Esophagus muscularis mucosa (tissue), 4 donors: Measurements from ENCODE around the gene ADGRV1. TPM values are rescaled to one million over a fixed set of nuclear protein-coding genes. Genes with fewer than 3 reads are reported as not detected.

Source experiments
- DNase-seq: peaks from one replicate; pipeline ENCODE4 v3.0.0-alpha.2; 2017; ENCODE audit errors: extremely low spot score
- H3K27ac ChIP-seq, 4 donors: fragments of 200-600 bp; sonication (generic); replicated peaks in 1 of 4; 1 replicate in 3 of 4; 2 replicates in 1 of 4; pipeline ENCODE4 v1.5.1; 2016 to 2019; ENCODE audit warnings: mild to moderate bottlenecking in 1 of 4
- H3K27me3 ChIP-seq, 4 donors: fragments of 200-600 bp; sonication (generic); one replicate each; pipeline versions ENCODE4 v1.5.1 to v1.6.0; 2016 to 2019
- H3K36me3 ChIP-seq, 4 donors: fragments of 200-600 bp; sonication (generic); one replicate each; pipeline ENCODE4 v1.5.1; 2016 to 2019
- H3K4me1 ChIP-seq, 4 donors: fragments of 200-600 bp; sonication (generic); one replicate each; pipeline ENCODE4 v1.5.1; 2016 to 2019
- H3K4me3 ChIP-seq, 4 donors: fragments of 200-600 bp; sonication (generic); 1 replicate in 2 of 4; 2 replicates in 2 of 4; pipeline ENCODE4 v1.5.1; 2016 to 2019; ENCODE audit warnings: mild to moderate bottlenecking in 4 of 4, moderate library complexity in 1 of 4
- H3K9me3 ChIP-seq, 4 donors: fragments of 200-600 bp; sonication (generic); 1 replicate in 3 of 4; 2 replicates in 1 of 4; pipeline ENCODE4 v1.5.1; 2016 to 2019
- CTCF ChIP-seq, 3 experiments: fragments of 200-600 bp in 2 of 3; fragments of 450-650 bp in 1 of 3; sonication (generic) in 2 of 3; IDR thresholded peaks; one replicate each; pipeline ENCODE4 v1.5.1; 2017 to 2019; ENCODE audit warnings: antibody characterized with exemption in 3 of 3, mild to moderate bottlenecking in 2 of 3, moderate library complexity in 1 of 3
- EP300 ChIP-seq: sonication (generic); formaldehyde crosslinking; IDR thresholded peaks from one replicate; pipeline ENCODE4 v1.6.1; 2017; ENCODE audit warnings: antibody characterized with exemption
- POLR2A ChIP-seq: fragments of 450-650 bp; IDR thresholded peaks from one replicate; pipeline ENCODE4 v1.6.1; 2017; ENCODE audit warnings: antibody characterized with exemption, moderate library complexity, mild to moderate bottlenecking, low read depth
- POLR2AphosphoS5 ChIP-seq, 2 donors: sonication (generic); formaldehyde crosslinking; IDR thresholded peaks; one replicate each; pipeline ENCODE4 v1.6.1; 2017; ENCODE audit warnings: antibody characterized with exemption in 2 of 2
- WGBS: methylation state at CpG from one replicate; pipeline ENCODE4 v1.1.5; 2018; 5-methylcytosine and 5-hydroxymethylcytosine counted together
- intact Hi-C: fragments of 100-400 bp; cut with DNase I; formaldehyde crosslinking; loops from one replicate; pipeline ENCODE4 v1.15.1; 2023
- total RNA-seq, 4 donors: library from RNA; depleted of rRNA; stranded (reverse); fragments of >200 nt; gene quantifications; one replicate each; pipeline versions ENCODE4 v1.1.0 to v1.2.1, GENCODE V29; 2016

ADGRV1 gene
- total RNA-seq, 4 donors from 2014 or later, result 0.42 to 1.4 (median 0.54) TPM

DNA sequence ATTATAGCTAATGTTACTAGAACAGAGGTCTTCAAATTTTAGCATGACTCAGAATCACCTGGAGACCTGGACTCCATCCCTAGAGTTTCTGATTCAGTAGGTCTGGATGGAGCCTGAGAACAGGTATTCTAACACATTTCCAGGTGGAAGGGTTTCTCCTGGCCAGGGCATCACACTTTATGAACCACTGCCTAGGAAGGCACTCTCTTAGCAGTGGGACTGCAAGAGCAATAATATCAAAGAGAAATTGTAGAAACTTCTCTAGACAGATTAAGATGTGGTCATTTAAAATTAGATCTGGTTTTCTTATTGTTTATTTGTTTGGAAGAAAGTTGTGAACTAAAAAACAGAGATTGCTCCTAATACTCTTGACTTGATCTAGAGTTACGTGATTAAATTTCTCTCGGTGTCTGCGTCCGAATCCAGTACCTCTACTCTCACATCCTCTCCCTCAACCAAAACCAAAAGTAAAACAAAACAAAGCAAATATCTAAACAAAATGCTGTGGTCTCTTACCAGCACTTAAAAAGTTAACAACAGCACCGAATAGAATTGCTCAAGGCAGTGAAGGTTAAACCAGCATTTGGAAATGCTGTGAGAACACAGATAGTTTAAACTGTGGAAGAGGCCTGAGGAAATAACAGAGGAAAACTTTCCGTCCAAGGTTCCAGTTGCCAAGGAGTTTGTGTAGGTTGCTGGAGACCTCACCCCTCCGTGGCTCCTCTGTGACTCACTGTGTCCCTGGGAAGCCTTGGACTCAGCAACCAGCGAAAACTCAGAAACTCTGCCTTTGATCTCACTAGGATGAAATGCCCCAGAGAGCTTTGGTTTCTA, 631.1 kb downstream of the ADGRV1 start:
- Histone ChIP-seq H3K9me3 (no peaks in the 10 kb centered on the region), H3K4me3 (peak overlapping the region; percentile 13 to 40 (median 26)), H3K36me3 (no peaks in the 10 kb centered on the region), H3K27me3 (no peaks in the 10 kb centered on the region), H3K27ac (peak overlapping the region; percentile 70 to 79 (median 76)), H3K4me1 (peaks cover 0 to 22% (median 19%) of the 10 kb centered on the region in 4 donors)
- no peak for TF ChIP-seq CTCF (IDR thresholded peaks at IDR 0.05)
- no peak for TF ChIP-seq EP300
- peak; percentile 24 to 27 for TF ChIP-seq POLR2AphosphoS5 (IDR thresholded peaks at IDR 0.05)
- TF ChIP-seq POLR2A, result no peak
- 27% methylated on average over 8 of the region's 8 CpGs for WGBS
- no peak for DNase-seq
- intact Hi-C loops, result no loop called here

- Histone ChIP-seq H3K4me3 (peak overlapping the region in 3 of 4 donors; percentile 18 to 40 (median 33)), H3K4me1 (peaks cover 0 to 22% (median 19%) of the 10 kb centered on the region in 4 donors), H3K27ac (peak overlapping the region; percentile 70 to 79 (median 76)), H3K36me3 (no peaks in the 10 kb centered on the region), H3K9me3 (no peaks in the 10 kb centered on the region), H3K27me3 (no peaks in the 10 kb centered on the region)
- intact Hi-C loops, result no loop called here
- WGBS, result 19% methylated on average over 3 of the region's 3 CpGs
- DNase-seq, result no peak
- TF ChIP-seq POLR2A (no peak), EP300 (no peak), CTCF (IDR thresholded peaks at IDR 0.05) (no peak), POLR2AphosphoS5 (IDR thresholded peaks at IDR 0.05) (no peak)
Observed at GRCh38 chr5:91190314-91190690, 631.7 kb downstream of the ADGRV1 start.

GRCh38 chr5:91194824-91195381, 636.3 kb downstream of the ADGRV1 start:
- no peak for DNase-seq
- TF ChIP-seq EP300 (no peak), CTCF (IDR thresholded peaks at IDR 0.05) (no peak), POLR2A (no peak), POLR2AphosphoS5 (IDR thresholded peaks at IDR 0.05) (no peak)
- Histone ChIP-seq H3K4me3 (no peak overlapping the region), H3K27me3 (no peaks in the 10 kb centered on the region), H3K27ac (no peak overlapping the region), H3K36me3 (no peaks in the 10 kb centered on the region), H3K4me1 (peaks cover 0 to 13% (median 10%) of the 10 kb centered on the region in 4 donors), H3K9me3 (no peaks in the 10 kb centered on the region)
- intact Hi-C loops, result no loop called here
- WGBS, result 95% methylated on average over 8 of the region's 8 CpGs

GRCh38 chr5:91200692-91201091, 642.1 kb downstream of the ADGRV1 start:
- Histone ChIP-seq H3K4me3 (no peak overlapping the region), H3K9me3 (no peaks in the 10 kb centered on the region), H3K4me1 (no peaks in the 10 kb centered on the region), H3K27me3 (no peaks in the 10 kb centered on the region), H3K36me3 (no peaks in the 10 kb centered on the region), H3K27ac (no peak overlapping the region)
- WGBS, result 88% methylated on average over 2 of the region's 2 CpGs
- no peak for DNase-seq
- no peak for TF ChIP-seq CTCF (IDR thresholded peaks at IDR 0.05)
- no peak for TF ChIP-seq EP300
- TF ChIP-seq POLR2AphosphoS5 (IDR thresholded peaks at IDR 0.05), result no peak
- no peak for TF ChIP-seq POLR2A
- intact Hi-C loops, result no loop called here
